GM23338 (cell line): ENCODE data around the gene TMEM30A.

ENCODE experiments used
- CREB1 ChIP-seq: fragments of 250-450 bp; sonication (Bioruptor Pico); IDR thresholded peaks from 2 replicates; pipeline ENCODE4 v1.5.0; 2020; ENCODE audit warnings: low read depth, mild to moderate bottlenecking, moderate library complexity
- EZH2 ChIP-seq: fragments of 200-600 bp; sonication (generic); IDR thresholded peaks from one replicate; pipeline ENCODE4 v1.8.0; 2017; ENCODE audit warnings: antibody characterized with exemption, mild to moderate bottlenecking, low read depth; ENCODE audit not compliant: unreplicated experiment
- EZH2phosphoT487 ChIP-seq: fragments of 200-600 bp; sonication (generic); IDR thresholded peaks from one replicate; pipeline ENCODE4 v1.8.1; 2018; ENCODE audit warnings: antibody characterized with exemption; ENCODE audit not compliant: unreplicated experiment
- JUNB ChIP-seq: IDR thresholded peaks from one replicate; pipeline ENCODE4 v1.6.1; 2016; ENCODE audit warnings: antibody characterized with exemption; ENCODE audit not compliant: unreplicated experiment
- NANOG ChIP-seq: IDR thresholded peaks from 2 replicates; pipeline ENCODE4 v1.6.1; 2016; ENCODE audit warnings: antibody characterized with exemption, borderline replicate concordance
- POLR2AphosphoS5 ChIP-seq: IDR thresholded peaks from 2 replicates; pipeline ENCODE4 v1.6.1; 2016; ENCODE audit warnings: antibody characterized with exemption, low read depth
- STAT1 ChIP-seq: IDR thresholded peaks from one replicate; pipeline ENCODE4 v1.6.1; 2016; ENCODE audit warnings: antibody characterized with exemption; ENCODE audit not compliant: unreplicated experiment
- ZNF114 ChIP-seq: fragments of 250-450 bp; sonication (Bioruptor Pico); IDR thresholded peaks from 2 replicates; pipeline ENCODE4 v1.5.0; 2020; ENCODE audit warnings: mild to moderate bottlenecking, moderate library complexity
- ZNF331 ChIP-seq: fragments of 250-450 bp; sonication (Bioruptor Pico); IDR thresholded peaks from 2 replicates; pipeline ENCODE4 v1.5.0; 2020; ENCODE audit warnings: low read depth, mild to moderate bottlenecking, moderate library complexity
- TF ChIP-seq, protein P1 (sequence below), 2 experiments: fragments of 200-600 bp in 1 of 2; sonication (generic) in 1 of 2; conservative IDR thresholded peaks; 2 replicates each; pipeline versions ENCODE4 v1.5.1 to v1.6.1; 2016 to 2017; ENCODE audit warnings: antibody characterized with exemption in 2 of 2, low read depth in 2 of 2, mild to moderate bottlenecking in 2 of 2, moderate library complexity in 1 of 2
- TF ChIP-seq, protein P2 (sequence below): IDR thresholded peaks from one replicate; pipeline ENCODE4 v1.6.1; 2018; ENCODE audit warnings: antibody characterized with exemption; ENCODE audit not compliant: unreplicated experiment
- TF ChIP-seq, protein P3 (sequence below): IDR thresholded peaks from 2 replicates; pipeline ENCODE4 v1.6.1; 2016; ENCODE audit warnings: antibody characterized with exemption

DNA sequence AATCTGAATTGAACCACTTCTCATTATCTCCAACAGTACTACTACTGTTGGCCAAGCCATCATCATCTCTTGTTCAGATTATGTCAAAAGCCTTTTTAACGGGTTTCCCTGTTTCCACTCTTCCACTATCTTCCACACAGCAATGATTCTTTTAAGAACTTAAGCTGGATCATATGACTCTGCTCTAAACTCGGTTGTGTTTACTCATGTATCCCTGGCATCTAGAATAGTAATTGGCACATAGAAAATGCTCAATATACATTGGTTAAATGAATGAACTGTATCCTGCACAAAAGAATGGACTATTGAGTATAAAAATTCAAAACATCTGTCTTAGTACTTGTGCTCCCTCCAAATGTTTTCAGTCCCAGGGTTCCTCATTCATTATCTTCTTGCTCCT, 38.2 kb downstream of the TMEM30A start:
- TF ChIP-seq, protein P1, sequence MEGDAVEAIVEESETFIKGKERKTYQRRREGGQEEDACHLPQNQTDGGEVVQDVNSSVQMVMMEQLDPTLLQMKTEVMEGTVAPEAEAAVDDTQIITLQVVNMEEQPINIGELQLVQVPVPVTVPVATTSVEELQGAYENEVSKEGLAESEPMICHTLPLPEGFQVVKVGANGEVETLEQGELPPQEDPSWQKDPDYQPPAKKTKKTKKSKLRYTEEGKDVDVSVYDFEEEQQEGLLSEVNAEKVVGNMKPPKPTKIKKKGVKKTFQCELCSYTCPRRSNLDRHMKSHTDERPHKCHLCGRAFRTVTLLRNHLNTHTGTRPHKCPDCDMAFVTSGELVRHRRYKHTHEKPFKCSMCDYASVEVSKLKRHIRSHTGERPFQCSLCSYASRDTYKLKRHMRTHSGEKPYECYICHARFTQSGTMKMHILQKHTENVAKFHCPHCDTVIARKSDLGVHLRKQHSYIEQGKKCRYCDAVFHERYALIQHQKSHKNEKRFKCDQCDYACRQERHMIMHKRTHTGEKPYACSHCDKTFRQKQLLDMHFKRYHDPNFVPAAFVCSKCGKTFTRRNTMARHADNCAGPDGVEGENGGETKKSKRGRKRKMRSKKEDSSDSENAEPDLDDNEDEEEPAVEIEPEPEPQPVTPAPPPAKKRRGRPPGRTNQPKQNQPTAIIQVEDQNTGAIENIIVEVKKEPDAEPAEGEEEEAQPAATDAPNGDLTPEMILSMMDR (conservative IDR thresholded peaks at IDR 0.05; ENCODE audit: low read depth in 2 of 2): no peak
- TF ChIP-seq EZH2phosphoT487: no peak
- TF ChIP-seq POLR2AphosphoS5: no peak
- no peak for TF ChIP-seq EZH2
- no peak for TF ChIP-seq CREB1
- TF ChIP-seq STAT1: no peak
- TF ChIP-seq, protein P2, sequence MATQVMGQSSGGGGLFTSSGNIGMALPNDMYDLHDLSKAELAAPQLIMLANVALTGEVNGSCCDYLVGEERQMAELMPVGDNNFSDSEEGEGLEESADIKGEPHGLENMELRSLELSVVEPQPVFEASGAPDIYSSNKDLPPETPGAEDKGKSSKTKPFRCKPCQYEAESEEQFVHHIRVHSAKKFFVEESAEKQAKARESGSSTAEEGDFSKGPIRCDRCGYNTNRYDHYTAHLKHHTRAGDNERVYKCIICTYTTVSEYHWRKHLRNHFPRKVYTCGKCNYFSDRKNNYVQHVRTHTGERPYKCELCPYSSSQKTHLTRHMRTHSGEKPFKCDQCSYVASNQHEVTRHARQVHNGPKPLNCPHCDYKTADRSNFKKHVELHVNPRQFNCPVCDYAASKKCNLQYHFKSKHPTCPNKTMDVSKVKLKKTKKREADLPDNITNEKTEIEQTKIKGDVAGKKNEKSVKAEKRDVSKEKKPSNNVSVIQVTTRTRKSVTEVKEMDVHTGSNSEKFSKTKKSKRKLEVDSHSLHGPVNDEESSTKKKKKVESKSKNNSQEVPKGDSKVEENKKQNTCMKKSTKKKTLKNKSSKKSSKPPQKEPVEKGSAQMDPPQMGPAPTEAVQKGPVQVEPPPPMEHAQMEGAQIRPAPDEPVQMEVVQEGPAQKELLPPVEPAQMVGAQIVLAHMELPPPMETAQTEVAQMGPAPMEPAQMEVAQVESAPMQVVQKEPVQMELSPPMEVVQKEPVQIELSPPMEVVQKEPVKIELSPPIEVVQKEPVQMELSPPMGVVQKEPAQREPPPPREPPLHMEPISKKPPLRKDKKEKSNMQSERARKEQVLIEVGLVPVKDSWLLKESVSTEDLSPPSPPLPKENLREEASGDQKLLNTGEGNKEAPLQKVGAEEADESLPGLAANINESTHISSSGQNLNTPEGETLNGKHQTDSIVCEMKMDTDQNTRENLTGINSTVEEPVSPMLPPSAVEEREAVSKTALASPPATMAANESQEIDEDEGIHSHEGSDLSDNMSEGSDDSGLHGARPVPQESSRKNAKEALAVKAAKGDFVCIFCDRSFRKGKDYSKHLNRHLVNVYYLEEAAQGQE: no peak
- TF ChIP-seq ZNF331 (CRISPR knock-in tag): no peak
- TF ChIP-seq, protein P3, sequence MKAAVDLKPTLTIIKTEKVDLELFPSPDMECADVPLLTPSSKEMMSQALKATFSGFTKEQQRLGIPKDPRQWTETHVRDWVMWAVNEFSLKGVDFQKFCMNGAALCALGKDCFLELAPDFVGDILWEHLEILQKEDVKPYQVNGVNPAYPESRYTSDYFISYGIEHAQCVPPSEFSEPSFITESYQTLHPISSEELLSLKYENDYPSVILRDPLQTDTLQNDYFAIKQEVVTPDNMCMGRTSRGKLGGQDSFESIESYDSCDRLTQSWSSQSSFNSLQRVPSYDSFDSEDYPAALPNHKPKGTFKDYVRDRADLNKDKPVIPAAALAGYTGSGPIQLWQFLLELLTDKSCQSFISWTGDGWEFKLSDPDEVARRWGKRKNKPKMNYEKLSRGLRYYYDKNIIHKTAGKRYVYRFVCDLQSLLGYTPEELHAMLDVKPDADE: no peak
- TF ChIP-seq NANOG: no peak
- no peak for TF ChIP-seq ZNF114
- TF ChIP-seq JUNB: no peak
